Osteocyte (in vitro differentiated cells): Measurements from ENCODE around the gene PNPO. TPM values are rescaled to one million over a fixed set of nuclear protein-coding genes. Genes with fewer than 3 reads are reported as not detected.
"Not testable (repeated sequence)": the region's sequence is repeated elsewhere in the genome, so short reads cannot be mapped to it uniquely, and the experiment has no call there.

Experiments
- DNase-seq: peaks from one replicate; pipeline ENCODE4 v3.0.0; 2021; ENCODE audit warnings: mixed read lengths; ENCODE audit not compliant: unreplicated experiment; ENCODE audit errors: extremely low spot score
- H3K27ac Mint-ChIP-seq: one replicate; pipeline ENCODE4 v1.8.0; 2021; ENCODE audit warnings: mild to moderate bottlenecking, mixed read lengths; ENCODE audit not compliant: unreplicated experiment
- H3K27me3 Mint-ChIP-seq: one replicate; pipeline ENCODE4 v1.8.0; 2021; ENCODE audit warnings: mixed read lengths; ENCODE audit not compliant: unreplicated experiment
- H3K36me3 Mint-ChIP-seq: one replicate; pipeline ENCODE4 v1.8.0; 2021; ENCODE audit warnings: mixed read lengths; ENCODE audit not compliant: unreplicated experiment
- H3K4me1 Mint-ChIP-seq: one replicate; pipeline ENCODE4 v1.8.0; 2021; ENCODE audit warnings: mixed read lengths; ENCODE audit not compliant: unreplicated experiment
- H3K4me3 Mint-ChIP-seq: one replicate; pipeline ENCODE4 v1.8.0; 2021; ENCODE audit warnings: mild to moderate bottlenecking, moderate library complexity, mixed read lengths; ENCODE audit not compliant: unreplicated experiment
- H3K9me3 Mint-ChIP-seq: one replicate; pipeline ENCODE4 v1.8.0; 2021; ENCODE audit warnings: mixed read lengths; ENCODE audit not compliant: unreplicated experiment
- CTCF ChIP-seq: fragments of 200-600 bp; sonication (generic); IDR thresholded peaks from 2 replicates; pipeline ENCODE4 v1.5.0; 2021; ENCODE audit warnings: antibody characterized with exemption, mild to moderate bottlenecking, moderate library complexity
- total RNA-seq: library from RNA; stranded (reverse); gene quantifications from 2 replicates; pipeline ENCODE4 v1.2.1, GENCODE V29; 2021

PNPO gene
- total RNA-seq, 1 donor from 2014 or later = 9.0 TPM

DNA sequence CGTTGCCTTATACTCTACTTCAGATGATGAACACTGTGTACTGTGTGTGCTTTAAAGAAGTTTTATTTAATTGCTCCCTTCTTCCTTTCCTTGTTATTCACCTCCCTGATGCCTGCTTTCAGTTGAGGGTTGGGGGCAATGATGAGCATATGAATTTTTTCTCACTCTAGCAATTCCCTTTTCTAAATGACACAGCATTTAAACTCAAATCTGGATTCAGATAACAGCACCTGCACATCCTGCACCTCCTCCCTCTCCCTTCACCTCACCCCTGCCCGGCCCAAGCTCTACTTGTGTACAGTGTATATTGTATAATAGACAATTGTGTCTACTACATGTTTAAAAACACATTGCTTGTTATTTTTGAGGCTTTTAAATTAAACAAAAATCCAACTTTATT, 13.0 kb upstream of the PNPO start:
- no peak for TF ChIP-seq CTCF
- no peak overlapping the region for H3K4me3 Mint-ChIP-seq
- H3K4me1 Mint-ChIP-seq = peaks cover 10% of the 10 kb centered on the region
- H3K9me3 Mint-ChIP-seq = no peaks in the 10 kb centered on the region
- no peak for DNase-seq
- H3K36me3 Mint-ChIP-seq = peaks cover 22% of the 10 kb centered on the region
- H3K27me3 Mint-ChIP-seq = no peaks in the 10 kb centered on the region
- H3K27ac Mint-ChIP-seq = no peak overlapping the region

- Mint-ChIP-seq H3K36me3 (peaks cover 18% of the 10 kb centered on the region), H3K4me3 (no peak overlapping the region), H3K4me1 (peaks cover 10% of the 10 kb centered on the region), H3K27me3 (no peaks in the 10 kb centered on the region), H3K9me3 (no peaks in the 10 kb centered on the region), H3K27ac (no peak overlapping the region)
- no peak for DNase-seq
- no peak for TF ChIP-seq CTCF
Measured at GRCh38 chr17:47929218-47930000, 12.0 kb upstream of the PNPO start.

GRCh38 chr17:47931848-47932247, 9.5 kb upstream of the PNPO start:
- Mint-ChIP-seq H3K27me3 (no peaks in the 10 kb centered on the region), H3K36me3 (peaks cover 8% of the 10 kb centered on the region), H3K4me1 (peaks cover 12% of the 10 kb centered on the region), H3K4me3 (no peak overlapping the region), H3K27ac (no peak overlapping the region), H3K9me3 (no peaks in the 10 kb centered on the region)
- no peak for DNase-seq
- no peak for TF ChIP-seq CTCF

GRCh38 chr17:47934856-47935255, 6.5 kb upstream of the PNPO start:
- Mint-ChIP-seq H3K27ac (no peak overlapping the region), H3K4me1 (peaks cover 12% of the 10 kb centered on the region), H3K9me3 (no peaks in the 10 kb centered on the region), H3K27me3 (no peaks in the 10 kb centered on the region), H3K36me3 (no peaks in the 10 kb centered on the region), H3K4me3 (no peak overlapping the region)
- no peak for TF ChIP-seq CTCF
- no peak for DNase-seq

DNA sequence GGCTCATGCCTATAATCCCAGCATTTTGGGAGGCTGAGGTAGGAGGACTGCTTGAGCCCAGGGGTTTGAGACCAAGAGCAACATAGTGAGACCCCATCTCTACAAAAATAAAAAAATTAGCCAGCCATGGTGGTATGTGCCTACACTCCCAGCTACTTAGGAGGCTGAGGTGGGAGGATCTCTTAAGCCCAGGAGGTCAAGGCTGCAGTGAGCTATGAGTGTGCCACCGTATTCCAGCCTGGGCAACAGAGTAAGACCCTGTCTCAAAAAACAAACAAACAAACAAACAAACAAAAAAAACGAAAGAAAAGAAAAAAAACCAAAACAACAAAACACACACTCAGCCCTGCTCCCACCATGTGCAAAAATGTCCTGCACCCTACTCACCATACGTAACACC, 5.9 kb upstream of the PNPO start:
- not testable (repeated sequence) for H3K36me3 Mint-ChIP-seq, H3K27ac Mint-ChIP-seq, H3K9me3 Mint-ChIP-seq, H3K27me3 Mint-ChIP-seq, DNase-seq, H3K4me3 Mint-ChIP-seq
- H3K4me1 Mint-ChIP-seq = peaks cover 12% of the 10 kb centered on the region
